Osteoblast (primary cell): Measurements from ENCODE around the gene KIAA1755. TPM values are rescaled to one million over a fixed set of nuclear protein-coding genes. Genes with fewer than 3 reads are reported as not detected.

ENCODE experiments used
- DNase-seq: peaks from one replicate; pipeline ENCODE4 v3.0.0; 2011; ENCODE audit warnings: low spot score, mixed read lengths; ENCODE audit not compliant: insufficient read length; ENCODE audit errors: missing footprints
- H2AFZ ChIP-seq: 2 replicates; pipeline ENCODE4 v1.6.0; 2011; ENCODE audit warnings: mild to moderate bottlenecking, low read length
- H3K27ac ChIP-seq: 2 replicates; pipeline ENCODE4 v1.5.1; 2011; ENCODE audit warnings: mild to moderate bottlenecking, low read depth, low read length, moderate library complexity
- H3K27me3 ChIP-seq: 2 replicates; pipeline ENCODE4 v1.6.0; 2012; ENCODE audit warnings: mild to moderate bottlenecking, control low read depth, inconsistent platforms, low read length, moderate library complexity; ENCODE audit not compliant: insufficient read depth
- H3K36me3 ChIP-seq: 2 replicates; pipeline ENCODE4 v1.5.1; 2011; ENCODE audit warnings: mild to moderate bottlenecking, low read length, control low read depth, moderate library complexity; ENCODE audit not compliant: insufficient read depth
- H3K4me1 ChIP-seq: 2 replicates; pipeline ENCODE4 v1.5.1; 2011; ENCODE audit warnings: mild to moderate bottlenecking, low read length, control low read depth, moderate library complexity; ENCODE audit not compliant: insufficient read depth
- H3K4me2 ChIP-seq: 2 replicates; pipeline ENCODE4 v1.6.0; 2011; ENCODE audit warnings: mild to moderate bottlenecking, low read length; ENCODE audit not compliant: insufficient read depth
- H3K4me3 ChIP-seq: fragments of 200-600 bp; sonication (generic); 3 replicates; pipeline ENCODE4 v1.5.1; 2012; ENCODE audit warnings: mild to moderate bottlenecking, low read length, inconsistent platforms; ENCODE audit not compliant: insufficient read depth
- H3K79me2 ChIP-seq: 2 replicates; pipeline ENCODE4 v1.6.0; 2012; ENCODE audit warnings: mild to moderate bottlenecking, low read length, control low read depth, inconsistent platforms; ENCODE audit not compliant: insufficient read depth
- H3K9me3 ChIP-seq: 2 replicates; pipeline ENCODE4 v1.5.1; 2011; ENCODE audit warnings: low read depth, low read length, control low read depth
- H4K20me1 ChIP-seq: 2 replicates; pipeline ENCODE4 v1.6.0; 2012; ENCODE audit warnings: mild to moderate bottlenecking, low read length, control low read depth; ENCODE audit not compliant: insufficient read depth
- CTCF ChIP-seq: IDR thresholded peaks from 2 replicates; pipeline ENCODE4 v1.5.1; 2011; ENCODE audit warnings: mild to moderate bottlenecking, low read depth, low read length, moderate library complexity; ENCODE audit errors: extremely low read depth
- total RNA-seq: library from RNA; depleted of rRNA; stranded (reverse); fragments of >200 nt; gene quantifications from 2 replicates; pipeline ENCODE4 v1.2.3, GENCODE V29; 2012

KIAA1755 gene
- total RNA-seq, 1 donor: 2.5 TPM

DNA sequence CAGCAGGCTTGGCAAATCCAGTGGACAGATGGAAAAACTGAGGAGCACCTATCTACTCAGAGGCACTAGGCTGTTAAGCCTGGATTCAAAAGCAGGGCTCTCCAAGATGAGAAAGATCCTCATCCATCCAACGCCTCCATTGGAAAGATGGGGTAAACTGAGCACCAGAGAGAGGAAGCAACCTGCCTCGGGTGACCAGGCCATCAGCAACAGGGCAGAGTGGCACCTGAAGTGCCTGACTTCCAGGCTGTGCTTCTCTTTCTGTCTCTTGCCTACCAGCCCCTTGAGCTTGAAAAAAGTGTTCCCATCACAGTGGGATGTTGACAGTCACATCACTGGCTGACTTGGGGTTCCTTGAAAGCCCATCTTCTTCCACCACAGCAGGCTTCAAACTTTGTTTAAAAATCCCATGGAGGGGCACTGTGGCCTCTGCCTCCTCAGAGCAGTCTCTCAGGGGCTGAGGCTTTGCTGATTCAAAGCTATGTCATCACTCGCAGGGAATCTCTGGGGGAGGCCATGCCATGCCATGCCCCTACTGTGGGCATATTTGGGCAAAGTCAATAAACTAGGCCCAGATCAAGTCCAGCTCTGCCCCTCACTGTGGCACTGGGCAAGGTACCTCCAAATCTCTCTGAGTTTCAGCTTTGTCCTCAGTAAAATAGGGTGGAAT lies 50.7 kb downstream of the KIAA1755 start:
- peak; percentile 88 for DNase-seq
- H2AFZ ChIP-seq: no peak overlapping the region

GRCh38 chr20:38209054-38209675 lies 51.4 kb downstream of the KIAA1755 start:
- peak; percentile 83 for DNase-seq
- no peaks in the 10 kb centered on the region for H3K36me3 ChIP-seq
- H3K4me2 ChIP-seq: no peak overlapping the region
- peaks cover 21% of the 10 kb centered on the region for H3K4me1 ChIP-seq
- no peaks in the 10 kb centered on the region for H3K27me3 ChIP-seq
- H4K20me1 ChIP-seq: no peaks in the 10 kb centered on the region
- H3K27ac ChIP-seq: peak overlapping the region; percentile 52
- no peak overlapping the region for H3K4me3 ChIP-seq
- no peaks in the 10 kb centered on the region for H3K9me3 ChIP-seq
- H3K79me2 ChIP-seq: no peaks in the 10 kb centered on the region
- no peak overlapping the region for H2AFZ ChIP-seq
- TF ChIP-seq CTCF: no peak

More for the DNA sequence above, 50.7 kb downstream of the KIAA1755 start:
- no peaks in the 10 kb centered on the region for H3K36me3 ChIP-seq
- no peaks in the 10 kb centered on the region for H3K79me2 ChIP-seq
- no peak overlapping the region for H3K4me3 ChIP-seq
- no peaks in the 10 kb centered on the region for H3K27me3 ChIP-seq
- peak overlapping the region; percentile 6 for H3K4me2 ChIP-seq
- no peaks in the 10 kb centered on the region for H4K20me1 ChIP-seq
- no peak for TF ChIP-seq CTCF
- peak overlapping the region; percentile 52 for H3K27ac ChIP-seq
- H3K9me3 ChIP-seq: no peaks in the 10 kb centered on the region
- peaks cover 21% of the 10 kb centered on the region for H3K4me1 ChIP-seq

DNA sequence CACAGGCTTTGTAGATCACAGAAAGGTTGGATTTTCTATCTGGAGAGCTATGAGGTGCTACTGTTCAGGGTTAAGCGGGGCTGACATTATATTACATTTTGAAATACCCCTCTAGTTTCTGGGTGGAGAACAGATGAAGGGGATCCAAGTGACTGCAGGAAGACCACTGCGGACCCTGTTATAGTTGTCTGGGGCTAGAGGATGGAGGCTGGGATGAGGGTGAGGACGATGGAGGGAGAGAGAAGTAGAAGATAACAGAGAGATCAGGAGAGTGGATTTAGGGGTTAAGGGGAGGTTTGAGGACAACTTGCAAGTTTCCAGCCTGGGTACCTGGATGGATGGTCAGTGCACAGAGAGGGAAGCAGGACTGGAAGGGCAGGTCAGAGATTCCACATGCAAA lies 52.0 kb downstream of the KIAA1755 start:
- DNase-seq: peak; percentile 51

More for the DNA sequence above, 52.0 kb downstream of the KIAA1755 start:
- no peak overlapping the region for H2AFZ ChIP-seq
- no peaks in the 10 kb centered on the region for H3K9me3 ChIP-seq
- H3K79me2 ChIP-seq: no peaks in the 10 kb centered on the region
- H3K36me3 ChIP-seq: no peaks in the 10 kb centered on the region
- H3K27ac ChIP-seq: no peak overlapping the region
- H3K4me1 ChIP-seq: peaks cover 21% of the 10 kb centered on the region
- H3K4me2 ChIP-seq: no peak overlapping the region
- TF ChIP-seq CTCF: no peak
- no peaks in the 10 kb centered on the region for H4K20me1 ChIP-seq
- H3K27me3 ChIP-seq: no peaks in the 10 kb centered on the region
- no peak overlapping the region for H3K4me3 ChIP-seq
